ENCODE measurements around the gene COX6A2.

The COX6A2 gene

GRCh38 chr16:31459687-31460581 is 31.8 kb upstream of the COX6A2 start:
- TF ChIP-seq, protein P1, sequence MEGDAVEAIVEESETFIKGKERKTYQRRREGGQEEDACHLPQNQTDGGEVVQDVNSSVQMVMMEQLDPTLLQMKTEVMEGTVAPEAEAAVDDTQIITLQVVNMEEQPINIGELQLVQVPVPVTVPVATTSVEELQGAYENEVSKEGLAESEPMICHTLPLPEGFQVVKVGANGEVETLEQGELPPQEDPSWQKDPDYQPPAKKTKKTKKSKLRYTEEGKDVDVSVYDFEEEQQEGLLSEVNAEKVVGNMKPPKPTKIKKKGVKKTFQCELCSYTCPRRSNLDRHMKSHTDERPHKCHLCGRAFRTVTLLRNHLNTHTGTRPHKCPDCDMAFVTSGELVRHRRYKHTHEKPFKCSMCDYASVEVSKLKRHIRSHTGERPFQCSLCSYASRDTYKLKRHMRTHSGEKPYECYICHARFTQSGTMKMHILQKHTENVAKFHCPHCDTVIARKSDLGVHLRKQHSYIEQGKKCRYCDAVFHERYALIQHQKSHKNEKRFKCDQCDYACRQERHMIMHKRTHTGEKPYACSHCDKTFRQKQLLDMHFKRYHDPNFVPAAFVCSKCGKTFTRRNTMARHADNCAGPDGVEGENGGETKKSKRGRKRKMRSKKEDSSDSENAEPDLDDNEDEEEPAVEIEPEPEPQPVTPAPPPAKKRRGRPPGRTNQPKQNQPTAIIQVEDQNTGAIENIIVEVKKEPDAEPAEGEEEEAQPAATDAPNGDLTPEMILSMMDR (IDR thresholded peaks at IDR 0.05; ENCODE audit: low read depth, low read length, missing control alignments), result no peak
- in situ Hi-C loops (cut with HindIII; ENCODE audit: low pct_ligation_motif_present, low sequenced_read_pairs), result loop anchor here (25.0 kb wide), 2 partner anchors 273 to 523 kb away; partner anchors contain the start of genes FUS and ORAI3
- peak overlapping the region; percentile 100 for H3K27ac ChIP-seq
- DNase-seq, result peak; percentile 99
- H3K27me3 ChIP-seq (replicated peaks), result no peaks in the 10 kb centered on the region
- peak overlapping the region; percentile 82 for H3K4me3 ChIP-seq (ENCODE audit: low read depth, low read length)
- H3K36me3 ChIP-seq (replicated peaks), result peaks cover 6% of the 10 kb centered on the region

DNA sequence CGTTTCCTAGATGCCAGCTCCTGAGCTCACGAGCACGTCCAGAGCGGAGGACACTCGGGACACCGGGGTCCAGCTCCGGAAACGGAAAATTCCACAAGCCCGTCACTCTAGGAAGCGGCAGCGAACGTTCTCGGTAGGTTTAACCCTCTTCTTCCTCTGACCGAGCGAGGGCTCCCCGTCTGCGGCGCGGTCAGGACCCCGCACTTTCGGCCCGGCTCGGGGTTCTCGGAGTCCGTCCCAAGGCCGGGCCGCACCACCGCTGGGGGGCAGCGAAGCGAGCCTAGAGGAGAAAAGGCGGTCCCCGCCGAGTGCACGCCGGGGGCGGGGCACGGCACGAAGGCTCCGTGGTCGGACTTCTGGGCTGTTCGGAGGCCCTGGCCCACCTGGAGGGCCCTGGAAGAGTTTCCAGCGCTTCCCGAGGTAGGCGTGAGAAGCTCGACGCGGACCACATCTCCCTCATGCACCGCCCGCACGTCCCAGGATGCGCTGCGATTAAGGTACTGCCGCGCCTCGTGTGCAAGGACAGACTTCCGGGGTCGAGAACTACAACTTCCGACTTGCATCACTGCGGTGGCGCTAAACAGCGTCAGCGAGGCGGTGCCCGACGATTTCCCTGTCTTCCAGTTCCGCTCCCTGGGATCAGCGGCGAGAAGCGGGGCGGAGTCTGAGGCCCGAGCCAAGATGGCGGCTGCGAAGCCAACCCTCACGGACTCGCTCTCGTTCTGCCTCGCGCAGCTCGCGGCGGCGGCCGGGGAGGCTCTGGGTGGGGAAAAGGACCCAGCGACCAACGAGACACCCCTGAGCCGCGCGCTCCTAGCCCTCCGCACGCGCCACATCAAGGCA is 30.9 kb upstream of the COX6A2 start, which contains the start of gene ARMC5:
TSS of gene ARMC5 (plus strand) at position 658 of the 843 bp plus-strand sequence. CDS start at position 682, 24 bp downstream.
- peak within 1 kb of the TSS; percentile 82 for H3K4me3 ChIP-seq (ENCODE audit: low read depth, low read length)
- H3K36me3 ChIP-seq (replicated peaks), result peaks cover 3% of the 10 kb centered on the region
- DNase-seq, result peak; percentile 96
- in situ Hi-C loops (cut with HindIII; ENCODE audit: low pct_ligation_motif_present, low sequenced_read_pairs), result loop anchor here (25.0 kb wide), 2 partner anchors 272 to 522 kb away; partner anchors contain the start of genes FUS and ORAI3
- peak within 1 kb of the TSS; percentile 100 for H3K27ac ChIP-seq
- no peaks in the 10 kb centered on the region for H3K27me3 ChIP-seq (replicated peaks)
- TF ChIP-seq, protein P1 (IDR thresholded peaks at IDR 0.05; ENCODE audit: low read depth, low read length, missing control alignments), result peak; percentile 70

- DNase-seq, result peak; percentile 29
- in situ Hi-C loops (cut with HindIII; ENCODE audit: low pct_ligation_motif_present, low sequenced_read_pairs), result loop anchor here (25.0 kb wide), 2 partner anchors 271 to 521 kb away; partner anchors contain the start of genes FUS and ORAI3
- TF ChIP-seq, protein P1 (IDR thresholded peaks at IDR 0.05; ENCODE audit: low read depth, low read length, missing control alignments), result peak; percentile 43
- H3K27me3 ChIP-seq (replicated peaks), result no peaks in the 10 kb centered on the region
- H3K27ac ChIP-seq, result peak overlapping the region; percentile 100
- peak overlapping the region; percentile 82 for H3K4me3 ChIP-seq (ENCODE audit: low read depth, low read length)
- H3K36me3 ChIP-seq (replicated peaks), result no peaks in the 10 kb centered on the region
Measured at GRCh38 chr16:31458073-31458843, 30.1 kb upstream of the COX6A2 start.

- TF ChIP-seq, protein P1 (IDR thresholded peaks at IDR 0.05; ENCODE audit: low read depth, low read length, missing control alignments), result no peak
- H3K27ac ChIP-seq, result no peak overlapping the region
- no peak overlapping the region for H3K4me3 ChIP-seq (ENCODE audit: low read depth, low read length)
- in situ Hi-C loops (cut with HindIII; ENCODE audit: low pct_ligation_motif_present, low sequenced_read_pairs), result loop anchor here (25.0 kb wide), 2 partner anchors 270 to 520 kb away; partner anchors contain the start of genes FUS and ORAI3
- no peak for DNase-seq
- no peaks in the 10 kb centered on the region for H3K27me3 ChIP-seq (replicated peaks)
- H3K36me3 ChIP-seq (replicated peaks), result no peaks in the 10 kb centered on the region
Measured at GRCh38 chr16:31456988-31457360, 28.8 kb upstream of the COX6A2 start.
